Fibroblast of the conjunctiva (primary cell): ENCODE data around the gene VPS9D1.
A peak's percentile ranks its signal among the peaks of the same experiment; 100 is the strongest.

Experiments
- DNase-seq: peaks from one replicate; pipeline ENCODE4 v3.0.0-alpha.2; 2010; ENCODE audit warnings: low read depth

VPS9D1 gene, protein sequence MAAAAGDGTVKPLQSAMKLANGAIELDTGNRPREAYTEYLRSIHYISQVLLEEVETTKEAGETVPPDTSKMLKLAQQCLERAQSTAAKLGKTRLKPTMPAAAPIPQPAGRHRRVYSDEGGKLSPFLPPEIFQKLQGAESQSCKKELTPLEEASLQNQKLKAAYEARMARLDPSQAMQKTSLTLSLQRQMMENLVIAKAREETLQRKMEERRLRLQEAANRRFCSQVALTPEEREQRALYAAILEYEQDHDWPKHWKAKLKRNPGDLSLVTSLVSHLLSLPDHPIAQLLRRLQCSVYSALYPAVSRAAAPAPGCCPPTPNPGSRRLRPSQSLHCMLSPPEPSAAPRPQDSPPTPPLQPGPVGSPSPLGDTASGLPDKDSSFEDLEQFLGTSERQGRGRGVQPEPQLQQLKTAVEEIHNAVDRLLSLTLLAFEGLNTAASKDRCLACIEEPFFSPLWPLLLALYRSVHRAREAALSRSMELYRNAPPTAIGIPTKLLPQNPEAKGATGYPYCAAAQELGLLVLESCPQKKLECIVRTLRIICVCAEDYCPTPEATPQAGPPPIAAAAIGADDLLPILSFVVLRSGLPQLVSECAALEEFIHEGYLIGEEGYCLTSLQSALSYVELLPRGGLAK

DNA sequence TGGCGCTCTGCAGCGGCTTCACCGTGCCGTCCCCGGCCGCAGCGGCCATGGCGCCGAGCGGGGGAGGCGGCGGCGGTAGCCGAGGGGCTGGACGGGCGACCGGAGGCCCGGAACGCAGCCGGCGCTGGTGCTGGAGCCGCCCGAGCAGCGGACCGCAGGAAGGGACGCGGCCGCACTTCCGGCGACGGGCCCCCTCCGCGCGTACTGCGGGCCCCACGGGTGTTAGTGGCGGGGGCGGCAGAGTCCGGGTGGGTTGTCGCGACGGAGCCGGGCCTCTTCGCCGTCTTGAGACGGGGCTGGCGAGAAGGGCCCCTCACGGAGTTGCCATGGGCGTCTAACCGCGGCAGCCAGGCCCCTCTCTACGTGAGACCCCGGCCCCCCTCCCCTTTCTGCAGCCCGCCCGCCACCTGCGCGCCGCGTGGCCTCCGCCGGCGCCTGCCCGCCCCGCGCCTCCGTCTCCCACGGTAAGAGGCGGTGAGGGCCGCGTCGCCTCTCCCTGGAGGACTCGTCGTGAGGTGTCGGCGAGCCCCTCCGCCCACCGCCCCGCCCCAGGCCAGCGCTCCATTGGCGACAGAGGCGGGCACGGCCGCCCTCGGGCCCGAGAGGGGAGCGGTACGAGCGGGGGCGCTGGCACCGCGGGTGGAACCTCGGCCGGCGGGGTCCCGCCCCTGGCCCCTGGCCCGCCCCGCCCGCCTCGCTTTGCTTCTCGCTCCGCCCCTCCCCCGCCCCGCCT, at the start of gene VPS9D1, which contains the start of gene ZNF276:
VPS9D1 (minus strand) TSS at position 86 of the 733 bp plus-strand sequence; CDS start at position 49, 37 bp downstream.
ZNF276 (plus strand) TSS at position 725 of the 733 bp plus-strand sequence. CDS start 104 bp downstream, outside the sequence.
- DNase-seq = peak; percentile 44

DNA sequence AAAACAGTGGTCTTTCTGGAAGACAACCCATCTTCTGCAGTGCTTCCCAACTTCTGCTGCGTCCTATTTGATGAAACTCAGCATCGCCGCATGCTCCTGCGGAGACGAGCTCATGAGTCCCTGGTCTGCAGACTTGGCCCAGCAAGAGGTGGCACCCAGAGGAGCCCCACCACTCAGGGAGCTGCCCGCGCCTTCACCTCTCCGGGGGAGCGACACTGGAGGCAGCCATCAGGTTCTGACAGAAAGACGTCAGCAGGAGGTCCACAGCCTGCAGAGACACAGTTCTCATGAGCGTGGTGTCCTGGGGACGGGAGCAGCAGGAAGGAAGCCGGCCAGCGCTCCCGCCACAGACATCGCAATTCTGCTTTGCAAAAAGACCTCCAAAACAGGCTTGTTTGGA, 49.7 kb upstream of the VPS9D1 start:
- DNase-seq = no peak

DNA sequence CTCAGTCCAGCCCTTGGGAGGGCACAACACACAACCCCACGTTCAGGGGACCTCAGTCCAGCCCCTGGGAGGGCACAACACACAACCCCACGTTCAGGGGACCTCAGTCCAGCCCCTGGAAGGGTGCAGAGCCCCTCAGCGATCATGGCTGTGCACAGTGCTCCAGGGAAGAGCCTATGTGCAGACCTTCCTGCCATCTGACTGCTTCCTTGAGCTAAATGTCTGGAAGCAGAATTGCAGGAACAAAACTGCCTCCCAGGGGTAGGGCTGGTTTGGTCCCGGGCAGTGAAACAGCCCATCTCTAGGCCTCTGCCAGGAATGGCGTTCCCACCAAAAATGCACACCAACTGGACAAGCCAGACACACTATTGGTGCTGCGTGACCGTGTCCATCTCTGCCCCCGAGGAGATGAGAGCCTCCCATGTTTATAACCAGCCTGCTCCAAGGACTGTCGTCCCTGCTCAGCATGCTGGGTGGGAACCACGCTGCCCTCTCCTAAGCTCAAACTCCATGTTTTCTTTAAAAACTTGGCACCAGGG, 44.7 kb upstream of the VPS9D1 start:
- DNase-seq = no peak

DNA sequence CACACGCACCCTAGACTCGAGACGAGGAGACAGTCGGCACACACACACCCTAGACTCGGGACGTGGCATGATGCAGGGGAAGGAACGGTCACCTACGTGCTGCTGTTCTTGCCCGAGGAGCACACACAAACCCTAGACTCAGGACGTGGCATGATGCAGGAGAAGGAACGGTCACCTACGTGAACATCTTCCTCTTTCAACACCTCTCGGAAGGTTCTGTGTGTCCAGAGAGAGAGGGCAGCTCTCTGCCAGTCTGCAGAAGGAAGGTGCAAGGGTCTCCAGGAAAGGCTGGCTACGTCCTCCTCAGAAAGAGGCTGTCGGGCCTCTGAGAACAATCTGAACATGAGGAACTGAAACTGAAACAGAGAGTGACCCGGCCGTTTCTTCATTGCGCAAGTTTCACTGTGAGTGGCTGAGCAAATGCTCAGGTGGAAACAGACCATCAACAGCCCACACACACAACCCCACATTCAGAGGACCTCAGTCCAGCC, 44.1 kb upstream of the VPS9D1 start:
- no peak for DNase-seq

DNA sequence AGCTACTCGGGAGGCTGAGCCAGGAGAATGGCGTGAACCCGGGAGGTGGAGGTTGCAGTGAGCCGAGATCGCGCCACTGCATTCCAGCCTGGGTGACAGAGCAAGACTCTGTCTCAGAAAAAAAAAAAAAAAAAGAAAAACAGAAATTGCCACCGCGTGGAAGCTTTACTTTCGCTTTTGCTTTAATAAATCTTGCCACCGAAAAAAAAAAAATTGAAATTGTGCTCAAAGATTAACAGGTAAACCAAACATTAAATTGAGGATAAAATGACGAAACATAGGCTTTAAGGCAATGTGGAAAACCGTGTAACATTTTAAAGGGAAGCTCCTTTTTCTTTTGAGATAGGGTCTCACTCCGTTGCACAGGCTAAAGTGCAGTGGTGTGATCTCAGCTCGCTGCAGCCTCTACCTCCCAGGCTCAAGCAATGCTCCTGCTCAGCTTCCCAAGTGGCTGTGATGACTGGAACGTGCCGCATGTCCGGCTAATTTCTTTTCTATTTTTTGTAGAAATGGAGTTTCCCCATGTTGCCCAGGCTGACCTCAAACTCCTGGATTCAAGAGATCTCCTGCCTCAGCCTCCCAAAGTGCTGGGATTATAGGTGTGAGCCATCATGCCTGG, 40.7 kb upstream of the VPS9D1 start:
- DNase-seq = no peak

DNA sequence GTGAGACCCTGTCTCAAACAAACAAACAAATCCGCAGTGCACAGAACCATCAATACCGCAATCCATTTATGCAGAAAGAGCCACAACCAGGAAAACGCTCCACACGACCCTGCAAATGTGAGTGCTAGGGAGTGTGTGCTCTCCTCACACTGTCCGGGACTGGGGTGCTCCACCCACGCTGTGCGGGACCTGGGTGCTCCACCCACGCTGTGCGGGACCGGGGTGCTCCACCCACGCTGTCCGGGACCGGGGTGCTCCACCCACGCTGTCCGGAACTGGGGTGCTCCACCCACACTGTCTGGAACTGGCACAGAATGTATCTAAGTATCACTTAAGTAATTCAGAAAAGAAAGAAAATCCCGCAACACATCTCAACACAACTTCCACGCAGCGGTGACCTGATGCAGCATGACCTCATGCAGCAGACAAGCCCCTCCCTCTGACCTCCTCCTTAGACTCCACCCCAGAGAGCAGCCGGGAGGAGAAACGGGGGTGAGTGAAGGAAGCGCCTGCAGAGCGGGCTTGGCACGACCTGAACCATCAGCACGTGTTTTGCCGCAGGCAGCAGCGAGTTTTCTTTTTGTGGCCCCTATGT, 39.1 kb upstream of the VPS9D1 start:
- no peak for DNase-seq

DNA sequence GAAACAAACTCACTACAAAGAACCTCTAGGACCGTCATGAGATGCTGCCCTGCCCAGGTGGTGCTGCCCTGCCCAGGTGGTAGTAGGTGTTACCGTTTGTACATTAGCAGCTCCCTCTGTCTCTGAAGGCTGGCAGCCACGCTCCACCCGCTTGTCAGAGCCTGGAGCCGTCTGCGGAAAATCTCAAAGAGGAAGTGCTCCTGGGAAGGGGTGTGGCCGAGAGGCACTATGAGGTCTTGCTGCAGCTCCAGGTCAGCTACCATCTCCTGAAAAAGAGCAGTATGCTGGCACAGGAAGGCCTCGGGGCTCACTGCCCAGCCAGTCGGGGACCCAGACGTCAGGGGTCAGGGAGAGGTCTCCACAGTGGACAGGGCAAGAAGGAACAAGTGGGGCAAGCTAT, 28.9 kb upstream of the VPS9D1 start:
- no peak for DNase-seq

DNA sequence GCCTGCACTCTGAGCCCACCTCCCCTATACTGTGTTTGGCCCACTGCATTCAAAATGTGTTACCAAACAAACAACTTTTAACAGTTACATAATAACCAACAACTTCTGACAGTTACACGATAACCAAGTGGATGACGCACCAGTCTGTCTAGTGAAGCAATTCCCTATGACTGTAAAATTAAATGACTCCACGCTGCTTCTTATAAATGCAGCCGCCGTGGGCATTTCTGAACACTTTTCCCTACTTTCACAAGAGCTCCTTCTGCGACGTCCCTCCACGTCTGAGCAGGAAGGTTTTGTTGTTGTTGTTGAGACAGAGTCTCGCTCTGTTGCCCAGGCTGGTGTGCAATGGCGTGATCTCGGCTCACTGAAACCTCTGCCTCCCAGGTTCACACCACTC, 28.2 kb upstream of the VPS9D1 start:
- no peak for DNase-seq

DNA sequence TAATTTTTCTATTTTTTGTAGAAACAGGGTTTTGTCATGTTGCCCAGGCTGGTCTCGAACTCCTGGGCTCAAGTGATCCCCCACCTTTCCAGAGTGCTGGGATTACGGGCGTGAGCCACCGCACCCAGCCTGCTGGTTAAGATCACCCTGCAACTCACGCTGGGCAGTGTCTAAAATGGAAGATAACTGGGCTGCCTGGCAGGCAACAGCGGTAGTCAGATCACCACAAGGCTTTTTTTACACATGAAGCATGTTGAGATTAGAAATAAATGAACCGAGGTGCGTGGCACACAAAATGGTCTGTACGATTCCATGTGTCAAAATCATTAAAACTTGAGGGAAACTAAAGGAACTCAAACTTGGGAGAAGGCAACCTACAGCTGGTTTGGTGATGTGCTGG, 27.4 kb upstream of the VPS9D1 start:
- DNase-seq = no peak

DNA sequence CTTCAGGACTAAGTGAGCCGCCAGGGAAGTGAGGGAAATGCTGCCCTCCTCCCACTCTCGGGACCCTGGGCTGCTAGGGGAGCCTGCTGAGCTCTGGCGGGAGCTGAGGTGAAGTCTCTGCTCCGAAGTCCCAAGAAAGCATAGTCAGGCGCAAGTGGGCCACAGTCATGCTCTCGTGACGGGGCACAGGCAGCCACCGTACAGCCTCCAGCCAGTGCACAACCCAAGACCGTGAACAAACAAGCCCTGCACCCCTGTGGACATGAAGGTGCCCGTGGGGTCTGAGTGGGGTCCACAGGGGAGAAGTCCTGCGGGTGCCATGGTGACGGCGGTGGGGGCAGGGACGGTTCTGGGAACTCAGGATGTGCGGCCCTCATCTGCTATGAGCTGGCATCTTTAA, 25.3 kb upstream of the VPS9D1 start:
- no peak for DNase-seq

DNA sequence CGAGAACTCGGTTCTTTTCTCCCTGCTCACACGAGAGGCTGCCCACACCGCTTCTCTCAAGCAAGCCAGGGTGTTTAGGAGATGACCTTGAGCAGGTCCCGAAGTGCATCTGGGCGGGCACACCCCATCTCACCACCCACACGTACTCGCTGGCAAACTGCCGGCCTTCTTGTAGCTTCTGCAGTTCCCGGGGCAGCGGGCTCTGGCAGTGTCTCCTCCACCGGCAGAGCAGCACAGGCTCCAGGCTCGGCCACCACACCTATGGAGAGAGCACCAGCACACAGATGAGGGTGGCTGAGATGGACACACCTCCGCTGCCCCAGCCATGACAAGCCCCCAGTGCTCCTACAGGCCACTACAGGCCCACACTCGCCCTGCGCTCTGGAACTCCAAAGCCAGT, 24.1 kb upstream of the VPS9D1 start:
- no peak for DNase-seq

DNA sequence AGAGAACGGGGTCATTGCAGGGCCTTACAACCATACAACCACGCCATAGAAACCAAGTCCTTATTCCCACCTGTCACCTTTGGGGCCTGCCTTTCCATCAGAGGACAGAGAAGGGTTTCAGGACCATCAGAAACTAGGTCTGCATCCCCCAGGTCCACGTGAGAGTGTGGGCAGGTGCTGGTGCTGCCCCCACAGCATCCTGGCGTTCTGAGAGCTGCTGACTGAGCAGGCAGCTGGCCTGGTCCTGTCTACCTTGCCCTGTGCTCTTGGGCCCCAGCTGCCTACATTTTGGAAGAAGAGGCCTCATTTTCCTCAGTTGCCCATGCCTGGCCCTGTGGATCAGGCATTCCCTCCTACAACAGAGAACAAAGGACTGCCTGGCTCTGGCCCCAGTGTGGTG, 22.2 kb upstream of the VPS9D1 start:
- DNase-seq = no peak

DNA sequence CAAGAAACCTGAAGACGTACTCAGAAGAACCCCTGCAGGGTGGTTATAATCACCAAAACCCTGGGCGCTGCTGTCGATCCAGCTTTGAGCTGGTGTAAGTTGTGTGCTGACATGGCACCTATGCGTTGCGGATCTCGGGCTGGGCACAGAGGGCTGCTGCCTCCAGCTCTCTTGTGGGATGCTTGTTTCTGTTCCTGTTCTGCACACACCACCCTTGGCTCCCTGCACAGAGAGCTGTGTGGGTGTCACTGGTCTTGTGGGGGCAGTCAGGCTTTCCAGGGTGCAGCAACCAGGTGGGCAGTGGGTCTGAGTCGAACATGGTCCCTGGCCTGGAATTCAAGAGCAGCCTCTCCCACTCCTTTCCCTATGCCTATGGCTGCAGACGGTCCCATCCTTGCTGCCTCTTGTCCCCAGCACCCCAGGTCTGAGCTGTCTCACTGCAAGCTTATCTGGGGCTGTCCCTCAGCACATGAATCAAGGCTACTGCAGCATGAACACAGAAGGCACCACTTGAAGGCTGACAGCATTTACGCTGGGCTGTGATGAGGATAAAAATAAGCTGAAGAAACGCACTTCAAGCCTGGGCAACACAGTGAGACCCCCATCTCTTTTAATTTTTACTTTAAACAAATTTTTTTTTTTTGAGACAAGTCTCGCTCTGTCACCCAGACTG, 20.8 kb upstream of the VPS9D1 start:
- no peak for DNase-seq

DNA sequence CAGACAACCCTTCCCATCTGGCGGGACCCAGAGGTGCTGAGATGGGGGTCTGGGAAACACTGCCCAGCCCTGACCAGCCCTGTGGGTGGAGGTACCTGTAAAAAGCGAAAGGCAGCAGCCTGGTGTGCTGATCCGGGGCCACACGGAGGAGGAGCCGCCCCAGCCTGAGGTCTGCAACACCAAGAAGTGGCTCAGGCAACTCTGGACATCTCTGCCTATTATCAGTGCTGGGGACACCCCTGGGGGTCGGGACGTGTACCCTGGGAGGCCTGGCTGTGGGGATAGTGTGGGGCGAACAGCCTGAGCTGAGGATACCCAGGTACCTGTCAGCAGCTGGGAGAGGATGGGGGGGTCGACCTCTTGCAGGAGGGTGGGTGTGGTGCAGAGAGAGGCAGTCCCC, 18.7 kb upstream of the VPS9D1 start:
- DNase-seq = no peak

DNA sequence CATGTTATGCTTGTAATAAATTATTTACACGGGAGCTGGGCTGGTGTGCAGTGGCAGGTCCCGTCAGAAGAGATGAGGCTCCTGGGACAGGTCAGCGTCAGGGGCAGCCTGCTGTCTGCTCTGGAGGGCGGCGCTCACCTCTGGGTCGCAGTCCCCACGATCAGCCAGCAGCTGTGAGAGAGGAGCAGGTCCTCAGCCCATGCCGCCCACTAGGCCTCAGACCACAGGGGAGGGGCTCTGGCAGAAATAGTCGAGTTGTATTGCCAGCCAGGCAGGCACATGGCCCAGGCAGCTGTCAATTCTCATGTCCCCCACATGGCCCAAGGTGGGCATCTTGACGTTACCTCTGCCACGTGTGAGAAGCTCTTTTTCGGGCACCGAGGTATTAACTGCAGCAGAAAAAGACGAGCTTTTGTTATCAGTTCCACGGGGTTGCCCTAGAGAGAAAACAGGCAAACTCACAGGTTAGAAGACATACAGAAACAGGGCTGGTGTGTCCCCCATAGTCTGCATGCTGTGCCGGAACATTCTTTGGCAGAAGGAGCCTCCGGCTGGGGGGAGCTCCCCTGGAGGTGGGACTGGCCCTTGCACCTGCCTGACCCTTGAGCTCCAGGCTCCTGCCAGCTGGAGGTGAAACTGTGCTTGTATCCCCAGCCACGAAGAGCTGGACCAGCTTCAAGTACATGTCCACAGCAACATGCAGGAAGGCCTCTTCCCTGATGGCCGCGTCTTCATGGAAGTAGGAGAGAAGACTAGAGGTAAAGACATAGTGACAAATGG, 18.0 kb upstream of the VPS9D1 start:
- DNase-seq = no peak

DNA sequence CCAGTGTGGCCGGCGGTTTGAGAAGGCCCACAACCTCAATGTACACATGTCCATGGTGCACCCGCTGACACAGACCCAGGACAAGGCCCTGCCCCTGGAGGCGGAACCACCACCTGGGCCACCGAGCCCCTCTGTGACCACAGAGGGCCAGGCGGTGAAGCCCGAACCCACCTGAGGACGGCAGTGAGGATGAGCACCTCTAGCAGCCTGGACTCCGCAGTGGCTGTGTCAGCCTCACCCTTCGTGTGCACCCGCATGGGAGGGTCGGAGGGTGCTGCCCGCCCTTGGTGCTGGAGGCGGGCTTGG, 17.3 kb upstream of the VPS9D1 start:
- no peak for DNase-seq

DNA sequence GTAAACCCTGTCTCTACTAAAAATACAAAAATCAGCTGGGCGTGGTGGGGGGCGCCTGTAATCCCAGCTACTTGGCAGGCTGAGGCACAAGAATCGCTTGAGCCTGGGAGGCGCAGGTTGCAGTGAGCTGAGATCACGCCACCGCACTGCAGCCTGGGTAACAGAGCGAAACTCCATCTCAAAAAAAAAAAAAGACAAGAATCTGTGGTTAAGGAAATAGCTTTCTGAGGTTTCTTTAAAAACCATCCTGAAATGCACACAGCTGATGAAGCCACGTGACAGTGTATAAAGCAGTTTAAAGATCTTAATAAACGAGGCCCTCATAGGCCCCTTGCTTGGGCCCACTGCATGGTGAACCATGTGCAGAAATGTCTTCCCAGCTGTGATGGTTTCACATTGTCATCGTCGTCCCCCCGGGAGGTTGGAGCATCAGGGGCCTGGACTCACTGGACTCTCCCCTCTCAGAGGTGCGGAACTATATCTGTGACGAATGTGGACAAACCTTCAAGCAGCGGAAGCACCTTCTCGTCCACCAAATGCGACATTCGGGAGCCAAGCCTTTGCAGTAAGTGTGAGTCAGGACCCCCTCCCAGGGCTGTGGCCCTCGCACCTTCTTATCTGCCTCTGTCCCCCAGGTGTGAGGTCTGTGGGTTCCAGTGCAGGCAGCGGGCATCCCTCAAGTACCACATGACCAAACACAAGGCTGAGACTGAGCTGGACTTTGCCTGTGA, 16.8 kb upstream of the VPS9D1 start:
- no peak for DNase-seq

DNA sequence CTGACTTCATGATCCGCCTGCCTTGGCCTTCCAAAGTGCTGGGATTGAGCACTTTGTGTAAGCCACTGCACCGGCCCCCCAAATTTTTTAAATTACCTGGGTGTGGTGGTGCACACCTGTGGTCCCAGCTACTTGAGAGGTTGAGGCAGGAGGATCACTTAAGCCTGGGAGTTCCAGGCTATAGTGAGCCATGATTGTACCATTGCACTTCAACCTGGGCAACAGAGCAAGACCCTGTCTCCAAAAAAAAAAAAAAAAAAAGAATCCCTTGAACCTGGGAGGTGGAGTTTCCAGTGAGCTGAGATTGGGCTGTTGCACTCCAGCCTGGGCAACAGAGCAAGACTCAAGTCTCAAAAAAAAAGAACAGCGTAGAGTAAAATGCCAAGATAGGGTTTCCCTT, 15.9 kb upstream of the VPS9D1 start:
- DNase-seq = no peak

DNA sequence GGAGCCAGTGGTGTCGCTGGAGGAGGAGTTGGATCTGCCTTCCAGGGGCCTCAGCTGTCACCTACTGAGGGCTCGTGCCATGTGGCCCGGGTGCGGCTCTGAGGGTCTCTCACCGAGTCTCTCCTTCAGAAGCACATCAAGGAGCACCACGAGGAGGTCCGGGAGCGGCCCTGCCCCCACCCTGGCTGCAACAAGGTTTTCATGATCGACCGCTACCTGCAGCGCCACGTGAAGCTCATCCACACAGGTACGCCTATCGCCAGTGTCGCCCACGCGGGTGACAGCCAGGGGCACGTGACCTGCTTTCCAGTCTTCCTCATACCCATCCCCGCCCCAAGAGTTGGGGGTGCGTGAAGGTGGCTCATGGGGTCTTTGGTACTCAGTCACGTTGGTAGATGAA, 13.1 kb upstream of the VPS9D1 start:
- no peak for DNase-seq

DNA sequence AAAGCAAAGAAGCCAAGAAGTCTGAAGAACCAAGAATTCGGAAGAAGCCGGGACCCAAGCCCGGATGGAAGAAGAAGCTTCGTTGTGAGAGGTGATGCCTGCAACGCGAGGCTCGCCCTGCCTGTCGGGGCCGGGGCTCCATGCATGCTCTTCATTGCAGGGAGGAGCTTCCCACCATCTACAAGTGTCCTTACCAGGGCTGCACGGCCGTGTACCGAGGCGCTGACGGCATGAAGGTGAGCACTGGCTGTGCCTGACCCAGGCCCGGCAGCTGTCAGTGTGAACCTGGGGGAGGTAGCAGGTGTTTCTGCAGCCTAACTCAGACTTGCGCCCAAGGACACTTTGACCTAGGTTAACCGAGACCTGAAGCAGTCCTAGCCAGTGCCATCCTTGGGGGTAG, 12.6 kb upstream of the VPS9D1 start:
- no peak for DNase-seq
